Stimulated activated CD4-positive, alpha-beta T cell treated with anti-CD3 and anti-CD28 coated beads, TNF-alpha, amount 100 ng/mL, for 1 hour (primary cell): Measurements from ENCODE around the gene C12orf76.
A peak's percentile ranks its signal among the peaks of the same experiment; 100 is the strongest.

Experiments
- DNase-seq, 3 donors: peaks; one replicate each; pipeline ENCODE4 v3.0.0-alpha.2; 2020; ENCODE audit warnings: low read depth in 3 of 3, low spot score in 1 of 3

C12orf76 gene

GRCh38 chr12:109996483-109996853 is 51.9 kb downstream of the C12orf76 start:
- no peak for DNase-seq

GRCh38 chr12:109995686-109996482 is 52.4 kb downstream of the C12orf76 start, which contains the start of gene GIT2:
Gene GIT2, minus strand, starts transcription at chr12:109996368. Its CDS starts 144 bp downstream, at chr12:109996224.
- peak; percentile 81 to 87 (median 82) for DNase-seq

GRCh38 chr12:109995361-109995685 is 53.0 kb downstream of the C12orf76 start:
- DNase-seq: no peak

DNA sequence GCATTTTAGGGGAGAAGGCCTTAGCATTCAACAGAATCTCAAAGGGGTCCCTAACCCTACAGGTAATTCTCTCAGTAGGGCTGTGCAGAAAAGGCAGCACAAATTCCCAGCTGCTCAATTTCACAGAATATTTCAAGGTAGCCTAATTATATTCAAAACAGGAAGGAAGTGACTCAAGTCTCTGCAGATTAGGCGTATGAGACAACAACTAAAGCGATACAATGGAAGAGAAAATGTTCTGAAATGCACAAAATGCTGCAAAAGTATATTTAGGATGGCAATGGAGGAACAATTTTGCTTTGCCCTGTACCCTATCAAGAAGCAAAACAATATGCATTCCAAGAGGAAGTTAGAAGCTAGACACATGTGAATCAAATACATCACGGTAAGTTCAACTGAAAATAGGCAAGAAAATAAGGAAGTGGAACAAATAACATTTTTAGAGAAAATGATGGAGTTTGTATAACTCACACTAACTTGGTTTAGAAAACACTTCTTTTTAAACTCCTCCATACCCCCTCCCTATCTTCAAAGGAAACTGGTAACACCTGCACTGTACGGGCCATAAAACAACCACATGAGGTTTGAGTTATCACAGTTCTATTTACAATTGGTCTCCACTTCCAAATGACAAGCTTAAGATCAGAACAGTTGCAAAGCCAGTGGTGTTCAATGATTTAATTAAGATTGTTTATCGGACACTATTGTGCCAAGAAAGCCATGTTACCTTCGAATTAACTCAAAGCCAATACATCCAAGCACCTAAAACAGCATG is 53.7 kb downstream of the C12orf76 start:
- no peak for DNase-seq

- DNase-seq: no peak
Measured at GRCh38 chr12:109993091-109993490, 55.2 kb downstream of the C12orf76 start.

DNA sequence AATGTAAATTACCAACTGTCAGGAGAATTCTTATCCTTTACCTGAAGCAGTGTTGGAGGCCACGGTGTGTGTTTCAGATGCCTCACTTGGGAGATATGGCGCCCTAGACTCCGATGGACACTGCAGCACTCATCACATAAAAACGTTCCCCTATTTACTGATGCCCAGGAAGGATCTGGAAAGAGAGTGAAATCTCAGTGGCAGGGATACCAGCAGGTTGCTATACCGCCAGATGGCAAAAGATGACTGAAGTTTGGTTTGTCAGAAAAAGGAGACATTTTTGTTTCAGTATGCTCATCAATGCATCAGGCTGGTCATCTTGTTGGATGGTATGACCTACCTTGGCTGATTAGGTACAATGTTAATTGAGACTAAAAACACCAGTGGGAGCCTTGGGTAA is 56.7 kb downstream of the C12orf76 start:
- no peak for DNase-seq
